DMS114 treated with DMSO at 0.1 percent for 48 hours (cell line): ENCODE results near the gene ARMH1.

Experiments
- DNase-seq: peaks from one replicate; lab custom pipeline; 2025; ENCODE audit not compliant: unreplicated experiment; lab: John Stamatoyannopoulos, UW

ARMH1 gene

DNA sequence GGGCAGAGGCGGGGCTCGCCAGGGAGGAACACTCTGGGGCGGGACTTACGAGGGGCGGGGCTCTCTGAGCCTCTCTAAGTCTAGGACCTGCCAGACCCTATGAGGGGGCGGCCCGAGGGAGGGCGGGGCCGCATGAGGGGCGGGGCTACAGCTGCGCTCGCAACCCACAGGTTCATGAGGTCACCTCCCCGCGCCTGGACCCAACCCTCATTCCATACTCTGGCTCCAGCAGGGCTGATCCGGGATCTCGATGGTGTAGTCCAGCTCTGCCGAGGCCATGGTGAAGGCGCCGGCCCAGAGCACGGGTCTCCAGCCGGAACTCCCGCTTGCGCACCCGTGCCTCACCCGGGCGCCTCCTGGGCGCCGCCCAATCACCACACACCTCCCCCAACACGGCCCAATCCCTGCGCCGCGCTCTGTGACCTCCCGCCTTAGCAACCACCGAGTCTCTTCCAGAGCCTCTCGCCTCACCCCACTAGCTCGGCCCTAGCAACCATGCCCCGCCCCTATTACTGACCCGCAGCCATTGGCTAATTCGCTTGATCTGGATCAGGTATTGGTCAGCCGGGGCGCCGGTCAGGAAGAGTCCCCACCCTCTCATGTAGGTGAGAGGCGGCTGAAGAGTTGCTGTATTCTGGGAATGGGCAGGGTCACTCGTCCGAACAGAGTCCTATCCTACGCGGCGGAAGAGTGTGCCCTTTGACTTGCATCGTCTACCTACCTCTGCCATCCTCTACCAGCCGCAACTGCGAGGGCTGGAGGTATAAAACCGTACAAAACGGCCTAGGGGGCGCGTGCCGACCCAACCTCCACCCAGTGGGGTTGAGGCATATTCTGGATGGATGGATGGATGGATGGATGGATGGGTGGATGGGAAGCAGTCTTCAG, at the start of gene ARMH1, which contains the start of gene TMEM53:
ARMH1 (plus strand) TSS at position 602 of the 888 bp plus-strand sequence. CDS start 14,984 bp downstream, outside the sequence.
TMEM53 (minus strand) TSS at position 369 of the 888 bp plus-strand sequence; CDS start at position 279, 90 bp downstream.
- peak; percentile 100 for DNase-seq

DNA sequence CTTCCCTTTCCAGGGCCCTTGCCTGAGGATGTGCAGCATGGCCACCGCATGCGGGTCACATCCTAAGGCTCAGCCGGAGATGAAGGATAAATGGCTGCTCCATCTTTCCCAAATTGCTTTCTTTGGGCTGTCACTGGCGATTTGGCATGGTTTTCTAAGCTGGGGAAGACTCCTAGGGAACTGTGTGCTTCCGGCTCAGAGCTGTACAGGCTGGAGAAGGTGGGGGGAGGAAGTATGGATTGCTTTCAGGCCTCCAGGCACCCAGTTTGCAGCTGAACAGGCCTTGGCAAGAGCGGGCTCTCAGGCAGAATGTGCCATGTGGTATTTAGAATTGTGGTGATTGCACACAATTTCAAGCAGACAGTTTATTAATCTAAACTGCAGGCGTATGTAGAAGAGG, 49.2 kb upstream of the ARMH1 start:
- DNase-seq: no peak

DNA sequence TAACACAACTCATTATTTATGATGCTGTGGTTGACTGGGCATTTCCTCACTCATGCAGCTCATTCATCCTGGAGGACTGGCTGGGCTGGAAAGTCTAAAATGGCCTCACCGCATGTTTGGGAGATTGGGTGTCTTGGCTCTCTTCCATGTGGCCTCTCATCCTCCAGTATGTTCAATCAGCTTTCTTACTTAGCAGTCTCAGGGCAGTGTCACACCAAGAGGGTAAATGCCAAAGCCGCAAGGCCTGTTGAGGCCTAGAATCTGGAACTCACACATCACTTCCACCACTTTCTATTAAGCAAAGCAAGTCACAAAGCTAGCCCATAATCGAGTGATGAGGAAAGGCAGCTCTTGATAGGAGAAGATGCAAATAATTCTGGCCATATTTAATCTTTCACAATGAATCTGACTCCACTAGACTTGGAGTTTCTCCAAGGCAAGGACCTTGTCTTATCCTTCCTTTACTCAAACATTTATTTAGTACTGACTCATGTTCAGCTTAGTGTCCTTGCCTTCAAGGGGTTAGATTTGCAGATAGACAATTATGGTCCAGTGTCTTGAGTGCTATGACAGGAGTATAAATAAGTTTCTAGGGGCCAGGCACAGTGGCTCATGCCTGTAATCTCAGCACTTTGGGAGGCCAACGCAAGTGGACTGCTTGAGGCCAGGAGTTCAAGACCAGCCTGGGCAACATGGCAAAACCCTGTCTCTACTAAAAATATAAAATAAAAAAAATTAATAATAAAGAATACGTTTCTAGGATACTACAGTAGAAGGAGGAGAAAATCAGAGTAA, 45.4 kb upstream of the ARMH1 start:
- no peak for DNase-seq

DNA sequence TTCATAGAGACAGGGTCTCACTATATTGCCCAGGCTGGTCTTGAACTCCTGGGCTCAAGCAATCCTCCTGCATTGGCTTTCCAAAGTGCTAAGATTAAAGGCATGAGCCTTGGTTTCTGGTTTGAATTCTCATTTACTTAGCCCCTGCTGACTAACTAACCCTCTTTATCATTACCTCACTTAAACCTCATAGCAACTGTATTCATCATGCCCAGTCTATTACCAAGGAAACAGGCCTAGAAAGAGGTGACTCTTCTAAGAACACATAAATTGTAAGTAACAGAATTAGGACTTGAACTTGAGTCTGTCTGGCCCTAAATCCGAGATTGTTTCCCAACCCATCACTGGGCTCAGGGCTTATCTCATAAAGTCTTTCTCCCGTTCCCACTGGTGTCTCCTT, 44.4 kb upstream of the ARMH1 start:
- DNase-seq: no peak

DNA sequence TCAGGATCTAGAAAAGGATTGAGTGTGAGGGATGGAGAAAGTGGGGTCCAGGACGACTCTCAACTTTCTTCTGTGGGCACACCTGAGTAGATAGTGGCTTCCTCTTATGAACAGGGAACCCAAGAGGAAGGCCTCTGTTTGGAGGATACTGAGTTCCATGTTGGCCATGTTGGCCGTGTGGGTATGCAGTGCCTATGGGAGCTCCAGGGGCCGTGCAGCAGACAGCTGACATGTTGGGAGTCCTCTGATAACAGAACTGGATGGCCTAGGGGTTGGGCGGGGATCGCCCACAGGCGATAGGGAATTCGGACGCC, 43.2 kb upstream of the ARMH1 start:
- DNase-seq: no peak

DNA sequence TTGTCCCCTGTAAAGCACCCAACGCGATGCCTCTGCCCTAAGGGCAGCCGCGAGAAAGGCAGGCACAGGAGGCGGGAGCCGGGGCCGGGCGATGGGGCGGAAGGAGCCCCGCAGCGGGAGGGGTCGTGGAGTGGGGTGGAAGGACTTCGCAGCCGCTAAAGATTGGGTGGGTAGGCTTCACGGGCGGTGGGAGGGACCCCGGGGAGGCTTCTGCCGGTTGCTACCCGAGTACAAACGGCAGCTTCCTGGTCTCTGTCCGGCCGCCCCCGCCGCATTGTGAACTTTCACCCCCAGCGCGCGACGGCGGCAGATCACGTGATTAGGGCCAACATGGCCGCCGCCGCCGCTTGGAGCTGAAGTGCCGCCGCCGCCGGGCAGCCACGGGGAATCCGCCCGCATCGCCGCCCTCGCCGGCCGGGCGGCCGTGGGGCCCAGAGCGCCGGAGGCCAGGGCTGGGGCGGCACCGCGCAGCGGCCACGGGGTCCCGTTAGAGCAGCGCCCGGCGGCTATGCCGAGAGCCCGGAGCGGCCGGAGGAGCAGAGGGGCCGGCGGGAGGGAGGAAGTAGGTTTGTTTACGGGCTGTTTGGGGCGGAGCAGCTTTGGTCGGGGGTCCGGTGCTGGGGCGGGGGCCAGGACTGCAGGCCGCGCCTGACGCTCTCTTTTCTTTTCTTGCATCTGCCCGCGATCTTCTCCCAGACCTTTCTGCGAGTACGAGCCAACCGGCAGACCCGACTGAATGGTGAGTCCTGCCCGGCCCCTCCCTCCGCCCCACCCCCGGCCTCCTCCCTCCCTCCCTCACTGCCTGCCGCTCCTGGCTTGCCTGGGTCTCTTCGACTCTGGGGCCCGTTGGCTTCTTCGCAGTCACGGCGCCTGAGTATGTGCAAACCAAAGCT, 42.6 kb upstream of the ARMH1 start:
- peak; percentile 64 for DNase-seq

DNA sequence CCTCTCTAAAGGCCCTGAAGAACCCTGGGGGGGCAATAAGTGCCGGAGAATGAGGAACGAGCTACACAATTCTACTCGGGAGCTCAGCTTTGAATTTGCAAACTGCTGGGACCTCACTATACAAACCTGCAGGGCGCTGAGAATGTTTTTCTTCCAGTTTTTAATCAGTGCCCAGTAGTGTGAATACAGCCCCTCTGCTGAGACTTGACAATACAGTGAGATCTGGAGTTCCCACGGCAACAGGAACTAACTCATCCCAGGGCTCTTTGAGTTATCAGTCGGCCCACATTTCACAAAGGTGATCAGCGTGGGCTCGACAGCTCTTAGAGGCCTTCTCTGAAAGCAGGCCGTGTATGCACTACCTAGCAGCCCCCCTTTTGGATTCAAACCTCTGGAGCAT, 41.9 kb upstream of the ARMH1 start:
- DNase-seq: no peak

DNA sequence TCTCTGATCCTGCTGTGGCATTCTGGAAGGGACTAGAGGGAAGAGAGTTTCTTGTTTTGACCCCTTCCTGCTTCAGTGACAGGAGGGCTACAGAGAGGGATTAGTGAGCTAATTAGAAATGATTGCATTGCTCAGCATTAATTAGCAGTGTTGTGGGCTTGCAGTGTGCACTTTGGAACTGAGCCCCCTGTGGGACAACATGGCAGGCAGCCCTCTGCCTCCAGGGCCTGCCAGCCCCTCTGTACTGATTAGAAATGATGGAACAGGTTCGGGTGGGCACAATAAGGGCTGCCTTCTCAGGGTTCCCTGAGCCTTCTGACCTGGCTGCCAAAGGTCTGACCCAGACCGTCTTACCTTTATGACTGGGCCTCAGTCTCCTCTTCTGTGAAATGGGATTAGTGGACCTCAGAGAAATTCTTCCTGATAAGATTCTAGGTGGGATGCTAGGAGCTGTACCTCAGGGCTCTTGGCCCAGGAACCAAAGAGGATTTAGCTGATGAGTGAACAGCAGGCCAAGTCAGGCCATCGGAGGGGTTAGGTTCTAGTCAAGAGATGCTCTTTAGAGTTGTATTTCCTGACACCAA, 39.8 kb upstream of the ARMH1 start:
- no peak for DNase-seq

DNA sequence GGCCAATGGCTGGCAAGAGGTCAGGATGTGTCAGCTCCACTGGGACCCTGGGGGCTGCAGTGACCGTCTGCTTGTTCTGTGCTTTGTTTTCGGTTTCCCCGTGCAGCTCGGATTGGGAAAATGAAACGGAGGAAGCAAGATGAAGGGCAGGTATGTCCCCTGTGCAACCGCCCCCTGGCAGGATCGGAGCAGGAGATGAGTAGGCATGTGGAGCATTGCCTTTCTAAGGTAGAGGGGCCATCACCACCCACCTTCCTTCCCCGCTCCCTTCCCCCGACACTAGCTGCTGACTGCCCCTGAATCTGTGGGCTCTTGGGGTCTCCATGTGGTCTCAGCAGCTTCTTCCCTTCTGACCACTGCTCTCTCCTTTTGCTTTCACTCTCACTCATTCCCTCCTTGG, 39.1 kb upstream of the ARMH1 start:
- DNase-seq: no peak

DNA sequence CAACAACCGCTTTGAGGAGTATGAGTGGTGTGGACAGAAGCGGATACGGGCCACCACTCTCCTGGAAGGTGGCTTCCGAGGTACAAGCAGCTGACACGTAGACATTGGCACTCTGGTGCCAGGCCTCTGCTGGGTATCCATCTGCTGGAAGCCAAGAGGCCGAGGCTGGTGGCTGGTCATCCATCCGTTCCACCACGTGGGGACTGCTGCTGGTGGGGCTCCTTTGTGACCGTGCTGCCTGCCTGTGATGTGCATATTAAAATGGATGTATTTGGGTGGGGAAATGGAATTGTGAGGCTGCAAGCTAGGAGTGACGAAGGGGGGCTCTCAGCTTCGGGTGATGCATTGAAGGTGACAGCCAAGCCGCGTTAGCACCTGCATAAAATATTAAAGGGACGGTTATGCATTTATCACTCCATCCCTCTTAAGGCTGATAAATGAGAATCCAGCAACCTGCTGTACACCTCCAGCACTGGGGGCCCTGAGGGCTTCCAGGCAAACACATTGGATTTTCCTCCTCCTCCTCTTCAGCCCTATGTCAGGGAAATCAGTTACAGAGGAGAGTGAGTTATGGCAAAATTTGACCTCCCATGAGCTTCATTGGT, 38.3 kb upstream of the ARMH1 start:
- DNase-seq: no peak

DNA sequence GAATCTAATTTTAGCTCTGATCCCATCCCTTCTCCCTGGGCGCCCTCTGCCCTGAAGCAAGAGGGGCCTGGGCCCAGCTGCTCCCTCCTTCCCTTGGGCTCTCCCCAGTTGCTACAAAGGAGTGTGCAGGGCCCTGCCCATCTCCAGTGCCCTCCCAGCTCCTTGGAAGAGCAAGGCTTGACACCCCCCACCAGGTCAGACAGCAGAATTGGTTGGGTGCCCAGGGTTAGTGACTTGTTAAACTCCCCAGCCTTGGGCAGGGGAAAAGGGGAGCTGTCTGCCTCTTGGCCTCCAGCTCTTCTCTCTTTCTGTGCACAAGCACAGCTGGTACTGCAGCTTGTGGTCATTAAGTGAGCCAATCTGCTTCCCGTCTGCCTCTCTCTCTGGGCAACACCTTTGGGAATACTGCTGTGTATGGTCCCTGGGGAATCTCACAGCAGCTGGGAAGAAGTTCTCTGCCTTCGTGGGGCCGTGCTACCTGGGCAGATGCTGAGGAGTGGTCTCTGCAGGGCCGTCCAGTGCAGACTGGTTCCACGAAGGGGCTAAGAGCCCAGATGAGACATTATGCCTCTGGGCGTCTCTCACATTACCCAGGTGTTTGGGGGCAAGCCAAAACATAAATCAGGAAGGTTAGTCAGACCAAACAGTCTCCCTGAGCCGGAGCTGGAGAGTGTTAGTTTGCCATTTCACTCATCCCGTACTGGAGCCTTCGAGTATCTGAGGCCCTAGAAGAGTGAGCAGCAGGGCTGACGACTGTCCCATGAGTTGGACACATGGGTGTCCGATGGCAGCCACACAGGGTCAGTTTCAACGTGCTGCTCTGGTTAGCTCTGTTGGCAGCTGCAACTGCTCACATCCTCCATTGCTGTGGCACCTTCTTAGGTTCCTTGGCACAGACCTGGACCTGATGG, 37.6 kb upstream of the ARMH1 start:
- DNase-seq: no peak

DNA sequence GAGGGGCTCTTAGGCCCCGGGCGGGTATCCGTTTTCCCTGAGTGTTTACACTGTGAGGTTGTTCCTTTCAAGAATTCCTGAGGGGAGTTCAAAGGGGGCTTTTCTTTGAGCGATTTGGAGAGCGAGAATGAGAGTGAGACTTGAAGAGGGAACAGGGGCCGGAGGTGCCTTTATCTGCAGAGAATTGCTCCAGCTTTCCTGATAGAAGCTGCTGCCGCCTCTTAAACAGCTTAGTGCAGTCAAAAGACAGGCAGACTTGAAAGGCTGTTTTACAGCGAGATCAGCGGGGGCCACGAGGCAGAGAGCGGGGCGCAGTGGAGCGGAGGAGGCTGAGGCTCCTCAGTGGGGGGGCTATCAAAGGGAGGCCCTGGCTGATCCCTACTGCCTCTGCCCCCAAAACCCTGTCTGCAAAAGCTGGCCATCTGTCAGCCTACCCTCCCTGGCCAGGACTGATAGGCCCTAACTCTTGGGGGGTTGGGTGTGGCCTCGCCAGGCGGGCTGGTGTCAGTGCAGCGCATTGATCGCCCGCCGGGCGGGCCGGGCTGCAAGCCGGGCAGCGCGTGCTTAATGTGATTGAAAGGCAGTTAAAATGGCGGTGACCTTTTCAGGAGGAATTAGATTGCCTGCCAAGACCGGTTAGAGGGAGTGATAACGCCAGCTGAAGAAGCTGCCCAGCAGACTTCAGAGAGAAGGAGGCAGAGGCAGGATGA, 36.7 kb upstream of the ARMH1 start:
- DNase-seq: no peak

DNA sequence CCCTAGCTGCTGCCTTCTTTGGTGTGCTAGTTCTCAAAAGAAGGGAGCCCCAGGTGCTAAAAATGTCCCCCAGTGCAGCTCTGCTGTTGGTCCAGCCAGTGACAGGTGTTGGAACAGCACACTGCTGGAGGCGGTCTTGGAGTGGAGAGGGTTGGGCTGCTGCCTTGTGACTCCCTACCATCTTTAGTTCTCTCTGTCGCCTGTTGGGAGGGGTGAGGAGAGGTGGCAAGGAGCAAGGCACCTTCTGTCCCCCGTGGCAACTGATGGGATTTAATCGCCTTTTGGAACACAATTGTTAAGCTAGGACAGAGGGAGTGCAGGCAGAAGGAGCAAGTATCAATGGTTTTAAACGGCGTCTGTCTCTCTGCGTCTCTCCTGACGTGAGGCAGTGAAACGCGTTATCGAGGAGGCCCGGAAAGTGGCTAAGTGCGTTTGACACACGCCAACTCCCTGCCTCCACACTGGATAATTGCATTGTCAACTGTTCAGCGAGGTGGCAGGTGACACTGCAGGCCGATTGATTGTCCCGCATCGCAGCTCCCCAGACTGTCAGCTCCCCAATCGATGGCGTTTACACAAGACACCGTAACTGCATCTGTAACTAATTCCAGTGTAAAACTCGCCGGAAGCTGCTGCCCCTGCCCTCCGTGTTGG, 34.2 kb upstream of the ARMH1 start:
- DNase-seq: no peak

DNA sequence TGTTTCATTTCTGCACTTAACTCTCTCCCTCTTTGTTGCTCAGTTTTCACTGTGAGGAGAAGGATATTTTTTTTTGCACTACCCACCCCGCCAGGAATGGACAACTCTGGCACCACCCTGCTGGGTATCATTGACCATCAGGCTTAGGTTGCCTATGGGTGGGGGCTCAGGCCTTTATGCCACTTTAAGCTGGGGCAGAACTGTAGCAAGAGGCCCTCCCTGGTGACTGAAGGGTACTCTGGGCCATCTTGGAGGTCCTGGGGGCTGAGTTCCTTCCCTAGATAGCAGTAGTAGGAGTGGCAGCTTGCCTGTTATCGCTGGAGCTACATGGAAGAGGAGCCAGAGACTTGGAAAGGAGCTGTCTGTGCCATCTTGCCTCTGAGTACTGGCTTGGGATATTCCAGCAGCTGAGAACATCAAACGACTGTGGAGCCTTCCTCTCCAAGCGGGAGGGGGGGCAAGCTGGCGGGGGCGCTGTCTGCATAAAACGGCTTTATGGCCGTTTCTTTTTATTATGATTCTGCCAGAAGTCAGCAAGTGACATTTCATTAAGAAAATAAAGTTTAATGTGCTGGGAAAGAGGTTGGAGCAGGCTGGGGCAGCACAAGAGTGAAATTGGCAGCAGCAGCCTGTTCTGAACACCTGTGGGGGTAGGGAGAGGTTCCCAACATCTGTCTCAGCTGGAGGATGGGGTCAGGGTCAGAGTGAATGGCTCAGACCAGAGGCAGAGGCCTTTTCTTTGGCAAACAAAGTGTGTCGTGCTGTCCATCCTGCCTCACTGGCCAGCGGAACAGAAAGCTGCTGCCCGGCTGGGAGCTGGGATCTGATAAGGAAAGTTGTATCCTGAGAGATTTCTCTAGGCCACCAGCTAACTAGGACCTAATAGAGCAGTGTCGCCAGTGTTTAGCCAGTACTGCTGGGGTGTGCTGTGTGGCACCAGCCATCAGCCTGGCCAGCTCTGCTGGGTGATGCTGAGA, 33.1 kb upstream of the ARMH1 start:
- DNase-seq: no peak

DNA sequence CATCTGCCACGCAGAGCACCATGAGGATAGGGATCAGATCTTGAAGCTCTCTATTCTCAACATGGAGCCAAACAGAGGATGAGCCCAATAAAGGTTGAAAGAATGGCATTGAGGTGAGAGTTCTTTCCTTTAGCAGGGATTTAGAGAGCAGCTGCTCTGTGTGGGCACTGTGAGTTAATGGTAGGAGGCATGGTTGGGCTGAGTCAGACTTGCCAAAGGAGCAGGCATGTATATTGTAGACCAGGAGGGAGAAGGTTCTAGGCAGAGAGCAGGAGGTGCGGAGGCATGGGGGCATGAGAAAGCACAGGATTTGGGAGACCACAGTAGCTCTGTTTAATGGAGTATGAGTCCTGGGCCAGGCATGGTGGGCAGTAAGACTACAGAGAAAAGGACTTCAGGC, 32.3 kb upstream of the ARMH1 start:
- DNase-seq: no peak

DNA sequence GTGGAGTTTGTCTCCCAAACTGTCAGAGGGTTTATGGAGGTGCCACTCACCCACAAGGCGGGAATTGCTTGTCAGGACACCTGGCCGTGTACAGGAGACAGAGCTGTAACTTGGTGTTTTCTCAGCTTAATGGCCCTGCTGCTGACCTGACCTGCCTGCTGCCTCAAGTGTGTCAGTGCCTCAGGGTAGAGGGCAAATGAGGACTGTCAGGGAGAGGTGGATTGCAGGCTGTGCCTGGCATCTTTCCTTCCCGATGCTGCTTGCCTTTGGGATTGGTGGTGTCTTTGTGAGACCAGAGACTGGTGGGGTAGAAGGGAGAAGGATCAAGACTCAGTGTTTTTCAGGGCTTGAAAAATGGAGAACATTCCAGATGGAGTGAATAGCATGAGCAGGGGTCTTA, 31.6 kb upstream of the ARMH1 start:
- no peak for DNase-seq

DNA sequence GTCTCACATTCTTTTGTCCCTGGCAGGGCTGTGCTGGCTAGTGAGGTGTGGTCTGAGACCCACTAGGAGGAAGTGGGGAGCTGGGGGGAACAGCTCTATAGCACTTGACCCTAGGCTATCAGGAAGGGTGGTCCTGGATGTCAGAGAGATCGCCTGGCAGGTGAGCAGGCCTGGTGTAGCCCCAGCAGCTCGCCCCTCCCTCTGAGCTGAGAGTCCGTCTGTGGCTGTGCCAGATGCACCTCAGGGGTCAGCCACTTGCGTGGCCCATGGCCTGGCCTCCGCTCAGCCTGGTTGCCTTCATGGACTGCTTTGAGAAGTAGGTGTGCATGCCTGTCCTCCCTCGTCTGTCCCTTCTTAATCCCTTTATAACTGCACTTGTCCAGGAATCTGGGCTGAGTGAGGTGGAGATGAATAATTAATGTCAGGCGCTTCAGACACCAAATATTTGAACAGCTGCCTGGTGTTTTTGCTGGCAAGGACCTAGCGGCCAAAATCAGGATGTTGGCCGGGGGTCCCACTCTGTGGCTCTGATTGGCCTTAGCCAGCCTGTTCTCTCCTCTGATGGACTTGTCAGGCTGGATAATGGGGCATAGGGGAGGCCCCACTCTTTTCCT, 30.7 kb upstream of the ARMH1 start:
- no peak for DNase-seq
